Dermis blood vessel endothelial cell (primary cell): Measurements from ENCODE around the gene TEN1. TPM values are rescaled to one million over a fixed set of nuclear protein-coding genes. Genes with fewer than 3 reads are reported as not detected.
A peak's percentile ranks its signal among the peaks of the same experiment; 100 is the strongest.

Experiments
- DNase-seq: peaks from one replicate; pipeline ENCODE4 v3.0.0; 2010
- total RNA-seq: library from RNA; depleted of rRNA; stranded (reverse); fragments of >200 nt; gene quantifications from 2 replicates; pipeline ENCODE4 v1.2.3, GENCODE V29; 2014

The TEN1 gene
- total RNA-seq, 1 donor from 2014 or later = 20.8 TPM

DNA sequence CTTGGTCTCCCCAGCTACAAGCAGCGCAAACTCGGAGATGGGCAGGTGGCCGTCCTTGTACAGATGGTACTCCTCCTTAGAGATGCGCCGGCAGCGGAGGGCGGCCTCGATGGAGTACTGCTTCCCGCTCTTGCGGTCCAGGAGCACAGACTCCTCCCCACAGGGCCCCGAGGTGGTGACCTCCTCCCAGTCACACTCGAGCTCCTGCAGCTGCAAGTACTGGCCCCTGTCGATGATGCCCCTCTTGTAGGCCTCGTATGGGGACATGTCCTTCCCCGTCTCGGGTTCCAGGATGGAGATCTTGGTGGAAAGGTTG lies 28.8 kb downstream of the TEN1 start:
- no peak for DNase-seq

GRCh38 chr17:76008208-76008607 lies 29.2 kb downstream of the TEN1 start:
- no peak for DNase-seq

DNA sequence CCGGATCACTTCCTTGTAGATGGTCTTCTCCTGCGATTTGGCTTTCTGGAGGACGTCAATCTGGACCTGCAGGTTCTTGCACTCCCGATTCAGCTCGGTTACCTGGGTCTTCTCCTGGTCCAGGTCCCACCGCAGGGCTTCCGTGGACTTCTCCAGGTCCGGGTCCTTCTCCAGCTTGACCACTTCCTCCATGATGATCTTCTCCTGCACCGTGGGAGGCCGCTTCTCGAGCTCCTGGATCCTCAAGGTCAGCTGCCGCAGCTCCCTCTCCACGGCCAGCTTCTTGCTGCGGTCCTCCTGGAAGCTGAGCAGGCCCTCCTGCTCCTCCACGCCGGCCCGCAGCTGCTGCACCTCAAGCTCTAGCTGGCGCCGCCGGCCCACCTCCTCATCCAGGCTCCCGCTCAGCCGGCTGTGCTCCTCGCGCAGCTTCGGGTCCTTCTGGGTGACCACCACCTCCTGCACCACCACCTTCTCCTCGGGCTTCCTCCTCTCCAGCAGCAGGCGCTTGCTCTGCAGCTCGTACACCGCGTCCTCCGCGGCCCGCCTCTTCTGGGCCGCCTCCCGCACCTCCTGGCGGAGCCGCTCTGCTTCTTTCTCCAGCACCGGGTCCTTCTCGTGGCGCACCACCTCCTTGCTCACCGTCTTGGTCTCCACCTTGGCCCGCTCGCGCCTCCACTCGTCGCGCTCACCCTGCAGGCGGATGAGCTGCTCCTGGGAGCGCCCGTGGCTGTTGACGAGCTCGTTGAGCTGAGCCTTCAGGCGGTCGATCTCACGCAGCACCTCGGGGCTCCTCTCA lies 29.8 kb downstream of the TEN1 start:
- DNase-seq = no peak

DNA sequence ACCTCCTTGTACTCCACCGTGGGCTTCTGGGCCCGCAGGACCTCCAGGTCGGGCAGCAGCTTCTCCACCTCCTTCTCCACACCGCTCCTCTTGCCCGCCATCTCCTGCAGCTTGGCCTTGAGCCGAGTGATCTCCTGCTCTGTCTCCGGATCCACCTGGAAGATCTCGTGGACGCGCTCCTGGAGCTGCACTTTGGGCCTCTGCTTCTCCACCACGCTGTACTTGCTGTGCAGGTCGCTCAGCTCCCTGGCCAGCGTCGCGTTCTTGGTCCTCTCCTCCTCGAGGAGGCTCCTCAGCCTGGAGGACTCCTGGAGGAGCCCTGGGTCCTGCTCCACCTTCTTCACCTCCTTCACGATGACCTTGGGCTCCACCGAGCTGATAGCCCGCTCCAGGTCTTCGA lies 30.4 kb downstream of the TEN1 start:
- no peak for DNase-seq

- DNase-seq = no peak
Measured at GRCh38 chr17:76009969-76010661, 31.1 kb downstream of the TEN1 start.

DNA sequence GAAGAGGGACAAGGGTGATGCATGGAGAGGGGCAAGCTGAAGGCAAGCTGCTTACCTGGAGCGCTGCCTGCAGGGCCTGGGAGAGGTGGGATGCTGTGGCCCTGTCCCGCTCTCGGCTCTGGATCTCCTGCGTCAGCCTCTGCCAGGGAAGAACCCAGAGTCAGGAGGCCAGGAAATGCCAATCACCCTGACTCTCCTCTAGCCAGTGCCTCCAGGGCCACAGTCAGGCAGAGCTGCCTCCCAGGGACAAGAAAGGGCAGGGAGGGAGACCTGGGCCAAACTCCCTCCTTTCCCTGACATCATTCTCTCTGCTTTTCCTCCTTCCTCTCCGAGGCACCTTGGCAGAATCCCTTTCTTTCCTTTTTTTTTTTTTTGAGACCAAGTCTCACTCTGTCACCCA lies 32.9 kb downstream of the TEN1 start:
- no peak for DNase-seq

GRCh38 chr17:76013377-76013932 lies 34.4 kb downstream of the TEN1 start:
- no peak for DNase-seq

DNA sequence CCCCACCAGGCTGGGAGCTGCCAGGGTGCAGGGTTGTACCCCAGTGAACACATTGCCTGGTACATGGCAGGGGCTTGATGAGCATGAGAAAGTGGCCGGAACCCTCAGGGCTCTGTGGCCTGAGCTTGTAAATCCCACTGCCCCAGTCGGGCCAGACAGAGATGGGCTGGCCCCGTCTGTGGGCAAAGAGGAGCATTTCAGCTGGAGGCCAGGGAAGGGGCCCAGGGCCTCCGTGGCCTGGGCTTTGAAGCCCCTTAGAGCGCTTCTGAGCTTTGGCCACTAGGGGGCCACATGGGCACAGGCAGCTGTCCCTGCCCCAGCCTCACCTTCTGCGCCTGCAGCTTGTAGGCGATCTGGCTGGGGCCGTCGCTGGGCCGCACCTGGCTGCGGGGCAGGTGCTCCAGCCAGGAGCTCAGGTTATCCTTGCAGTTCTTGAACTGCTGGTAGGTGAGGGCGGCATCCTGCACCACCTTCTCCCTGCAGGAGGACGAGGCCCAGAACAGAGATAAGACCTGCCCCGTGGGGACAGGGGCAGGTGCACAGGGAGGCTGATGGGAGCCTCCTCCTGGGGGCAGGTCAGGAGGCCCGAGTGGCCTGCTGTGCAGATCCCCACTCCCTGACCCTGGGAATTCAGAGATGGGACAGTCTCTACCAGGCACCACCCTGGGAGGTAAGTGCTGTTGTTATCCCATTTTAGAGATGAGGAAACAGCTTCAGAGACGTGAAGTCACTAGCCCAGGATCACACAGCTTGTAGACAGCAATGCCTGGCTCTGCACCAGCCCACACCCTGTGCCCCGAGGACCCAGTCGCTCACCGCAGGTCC lies 35.3 kb downstream of the TEN1 start:
- DNase-seq = peak; percentile 86

DNA sequence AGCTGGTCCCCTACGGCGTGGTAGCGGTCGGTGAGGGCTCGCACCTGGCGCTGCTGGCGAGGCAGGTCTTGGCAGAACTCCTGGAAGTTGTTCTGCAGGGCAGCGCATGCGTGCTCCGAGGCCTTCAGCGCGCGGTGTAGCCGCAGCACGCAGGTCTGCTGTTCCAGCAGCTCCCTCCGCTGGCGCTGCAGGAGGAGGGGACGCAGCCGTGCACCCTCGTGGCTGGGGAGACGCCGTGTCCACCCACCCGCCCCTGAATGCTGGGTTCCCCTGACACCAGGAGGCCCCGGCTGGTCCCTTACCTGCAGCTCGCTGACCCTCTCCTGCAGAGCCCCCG lies 35.9 kb downstream of the TEN1 start:
- no peak for DNase-seq

DNA sequence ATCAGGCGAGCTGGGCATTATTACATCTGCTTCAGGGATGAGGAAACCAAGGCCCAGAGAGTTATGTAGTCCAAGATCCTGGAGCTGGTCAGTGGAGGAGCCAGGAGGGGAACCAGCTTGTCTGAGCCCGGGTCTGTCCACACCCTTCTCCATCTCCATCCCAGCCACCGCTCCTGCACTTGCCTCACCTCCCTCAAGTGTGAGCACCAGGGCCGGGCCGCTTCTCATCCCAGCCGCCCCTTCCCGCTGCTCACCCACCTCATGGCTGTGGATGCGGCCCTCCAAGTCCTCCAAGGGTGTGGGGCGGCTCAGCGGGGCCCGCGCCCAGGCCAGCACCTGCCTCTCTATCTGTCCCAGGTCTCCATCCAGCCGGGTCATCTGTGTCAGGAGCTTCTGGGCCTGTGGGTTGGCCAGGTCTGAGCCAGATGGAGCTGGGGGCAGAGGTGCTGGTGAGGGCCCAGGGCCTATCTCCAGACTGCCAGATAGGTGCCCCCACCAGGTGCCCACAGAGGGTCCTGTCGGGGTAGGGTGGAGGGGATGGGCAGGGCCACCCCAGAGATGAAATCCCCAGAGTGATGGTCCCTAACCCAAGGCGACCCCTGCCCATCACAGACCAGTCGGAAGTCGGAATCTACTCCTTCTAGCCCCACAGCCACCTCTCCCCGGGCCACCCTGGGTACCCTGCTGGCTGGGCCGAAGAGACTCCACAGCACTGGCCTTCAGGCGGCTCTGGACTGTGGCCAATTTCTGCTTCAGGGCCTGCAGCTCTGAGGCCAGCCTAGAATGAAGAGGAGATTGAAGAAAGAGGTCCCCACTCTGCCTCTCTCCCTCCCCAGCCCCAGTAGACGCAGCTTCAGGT lies 38.7 kb downstream of the TEN1 start:
- no peak for DNase-seq

DNA sequence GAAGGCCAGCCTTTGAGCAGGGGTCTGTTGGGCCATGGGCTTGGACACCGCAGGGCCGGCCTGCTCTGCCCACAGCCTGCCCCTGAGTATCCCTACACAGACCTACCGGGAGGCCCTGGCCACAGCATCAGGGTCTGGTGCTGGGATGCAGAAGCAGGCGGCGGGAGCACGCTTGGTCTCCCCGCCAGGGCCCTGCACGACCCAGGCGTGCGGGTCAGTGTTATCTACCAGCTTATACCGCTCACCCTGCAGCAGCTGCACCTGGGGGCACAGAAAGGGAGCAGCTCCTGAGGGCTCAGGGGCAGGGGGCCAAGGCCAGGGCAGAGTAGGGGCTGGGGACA lies 39.3 kb downstream of the TEN1 start:
- no peak for DNase-seq

DNA sequence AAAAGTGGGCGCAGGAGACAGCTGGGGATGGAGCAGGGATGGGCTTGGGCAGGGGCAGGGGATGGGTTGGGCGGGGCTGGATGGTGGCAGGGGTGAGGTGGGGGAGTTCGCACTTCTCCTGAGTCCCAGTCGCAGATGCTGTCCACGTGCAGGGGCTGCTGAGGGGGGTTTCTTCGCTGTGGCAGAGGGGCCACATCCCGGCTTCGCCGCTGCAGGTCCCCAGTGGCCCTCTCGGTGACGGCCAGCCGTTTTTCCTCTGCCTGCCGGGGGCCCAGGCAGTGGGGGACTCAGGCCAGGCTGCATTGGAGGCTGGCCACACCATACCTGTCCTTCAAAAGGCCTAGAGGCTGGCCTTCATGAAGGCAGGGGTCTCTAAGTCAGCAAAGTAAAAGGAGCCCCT lies 39.8 kb downstream of the TEN1 start:
- no peak for DNase-seq

- DNase-seq = no peak
Measured at GRCh38 chr17:76019833-76020467, 40.9 kb downstream of the TEN1 start.

GRCh38 chr17:76022285-76022684 lies 43.2 kb downstream of the TEN1 start:
- DNase-seq = no peak

- DNase-seq = no peak
Measured at GRCh38 chr17:76022973-76023899, 44.2 kb downstream of the TEN1 start.

DNA sequence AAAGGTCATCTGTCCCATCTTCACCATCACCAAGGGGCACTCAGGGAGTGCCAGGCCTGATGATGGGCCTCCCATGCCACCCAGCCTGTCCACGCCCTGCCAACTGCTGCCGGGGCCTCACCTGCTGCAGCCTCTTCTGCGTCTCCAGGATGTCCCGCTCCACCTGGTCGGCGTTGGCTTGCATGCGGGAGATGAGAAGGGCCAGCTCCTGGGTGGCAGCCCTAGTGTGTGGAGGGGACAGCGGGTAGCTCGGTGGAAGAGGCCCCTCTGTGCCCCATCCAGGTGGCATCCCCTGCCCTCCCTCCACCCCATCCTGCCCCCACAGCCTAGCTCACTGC lies 44.8 kb downstream of the TEN1 start:
- no peak for DNase-seq

DNA sequence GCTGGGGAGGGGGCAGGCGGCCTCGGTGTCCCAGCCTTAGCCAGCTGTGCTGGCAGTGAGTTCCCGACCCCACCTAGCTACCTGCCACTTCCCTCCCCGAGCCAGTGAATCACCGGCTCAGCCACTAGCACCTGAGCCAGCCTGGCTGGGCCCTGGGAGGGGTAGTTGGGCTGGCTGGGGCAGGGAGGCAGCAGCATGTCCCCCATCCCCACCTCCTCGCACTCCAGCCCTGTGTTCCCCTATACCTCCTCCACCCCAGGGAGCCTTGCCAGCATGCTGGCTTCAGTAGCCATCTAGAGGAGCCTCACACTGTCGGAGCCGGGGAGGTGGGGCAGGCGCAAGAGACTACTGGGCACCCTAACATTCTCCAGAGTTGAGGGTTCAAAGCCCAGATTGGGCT lies 45.3 kb downstream of the TEN1 start:
- DNase-seq = no peak

DNA sequence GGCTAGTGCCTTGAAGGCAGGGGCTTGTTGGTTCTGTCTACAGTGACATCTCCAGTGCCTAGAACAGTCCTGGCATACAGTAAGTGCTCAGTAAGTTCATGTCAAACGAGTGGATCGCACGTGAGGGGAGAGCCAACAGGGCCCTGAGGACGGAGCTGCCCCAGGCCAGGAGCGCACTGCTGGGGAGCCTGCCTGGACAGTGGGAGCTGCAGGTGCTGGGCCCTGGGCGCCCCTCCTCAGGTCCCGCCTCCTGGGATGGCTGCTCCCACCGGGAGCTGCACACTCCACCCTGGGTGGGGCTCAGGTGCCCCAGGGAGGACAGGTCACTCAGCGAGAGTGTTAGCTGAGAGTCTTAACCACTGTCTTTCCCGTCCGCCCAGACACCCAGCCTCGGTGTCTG lies 46.3 kb downstream of the TEN1 start:
- DNase-seq = no peak

DNA sequence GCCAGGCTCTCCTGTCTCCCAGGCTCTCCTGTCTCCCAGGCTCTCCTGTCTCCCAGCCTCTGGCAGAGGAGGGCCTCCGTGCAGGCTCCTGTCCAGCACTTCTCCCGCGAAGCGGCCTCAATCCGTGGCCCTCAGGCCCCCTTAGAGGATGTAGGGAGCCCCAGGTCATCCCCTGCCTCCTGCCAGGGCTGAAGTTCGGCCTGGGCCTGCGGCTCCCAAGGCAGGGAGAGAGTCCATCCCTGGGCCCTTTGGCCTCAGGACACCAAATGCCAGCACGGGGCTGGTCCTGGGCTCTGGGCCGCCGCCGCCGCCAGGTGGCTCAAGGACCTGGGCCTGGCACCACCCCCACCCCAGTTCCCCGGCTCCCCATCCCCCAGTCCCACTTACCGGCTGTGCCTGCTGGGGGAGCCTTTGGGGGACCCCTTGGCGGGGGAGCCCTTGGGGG lies 47.7 kb downstream of the TEN1 start:
- no peak for DNase-seq

GRCh38 chr17:76027159-76027839 lies 48.3 kb downstream of the TEN1 start, which contains the start of gene EVPL:
EVPL (minus strand) TSS chr17:76027306; CDS start chr17:76027198, 108 bp downstream.
- DNase-seq = no peak
